Muscle of arm (tissue), 12 donors: ENCODE data around the gene NR1I2. TPM values are rescaled to one million over a fixed set of nuclear protein-coding genes. Genes with fewer than 3 reads are reported as not detected.

Experiments used
- DNase-seq: peaks from one replicate; pipeline ENCODE4 v3.0.0-alpha.2; 2013
- polyA plus RNA-seq, 12 donors: library from polyadenylated mRNA; unstranded; fragments of 120-200 nt; gene quantifications; one replicate each; pipeline ENCODE4 v1.2.1, GENCODE V29; 2013; ENCODE audit not compliant: insufficient read length in 12 of 12

NR1I2 gene
- polyA plus RNA-seq, 12 donors = 0.11 to 25.0 (median 0.33) TPM; not detected in 1

DNA sequence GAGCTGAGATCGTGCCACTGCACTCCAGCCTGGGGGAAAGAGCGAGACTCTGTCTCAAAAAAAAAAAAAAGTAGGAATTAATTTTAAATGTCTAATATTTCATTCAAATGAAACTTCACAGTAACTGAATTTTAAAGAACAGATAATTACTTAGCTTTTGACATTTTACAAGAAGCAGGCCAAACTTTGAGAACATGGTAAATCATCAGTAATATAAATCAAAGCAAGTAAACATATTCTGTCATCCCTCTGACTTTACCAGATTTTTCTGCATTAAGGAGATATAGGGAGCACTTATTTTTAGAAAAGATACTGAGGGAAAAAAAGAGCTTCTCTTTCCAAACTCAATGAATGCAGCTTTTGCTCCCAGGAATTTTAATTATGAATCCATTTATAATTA, 37.0 kb downstream of the NR1I2 start:
- DNase-seq = no peak

- DNase-seq = no peak
These were observed 37.9 kb downstream of the NR1I2 start for GRCh38 chr3:119819806-119820205.

DNA sequence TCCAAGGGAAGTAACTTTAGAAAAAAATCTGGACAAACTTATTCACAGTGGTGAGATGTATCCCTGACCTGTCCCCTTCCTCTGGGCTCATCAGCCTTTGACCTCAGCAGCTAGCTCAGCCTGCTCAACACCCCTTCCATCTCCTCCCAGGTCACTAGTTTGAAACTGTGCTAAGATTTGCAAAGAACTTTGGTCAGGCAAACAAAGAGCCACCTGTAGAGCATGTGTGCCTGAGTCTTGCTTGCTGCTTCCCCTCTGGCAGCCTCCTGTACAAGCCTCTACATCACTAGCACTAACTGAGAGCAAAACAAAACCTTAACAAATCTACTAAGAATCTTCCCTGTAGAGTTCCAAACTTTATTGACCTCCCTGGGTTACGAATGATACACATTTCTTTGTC, 43.9 kb downstream of the NR1I2 start:
- no peak for DNase-seq

GRCh38 chr3:119826711-119827608, 45.1 kb downstream of the NR1I2 start:
- no peak for DNase-seq

- DNase-seq = no peak
These were observed 47.5 kb downstream of the NR1I2 start for GRCh38 chr3:119829420-119829819.

GRCh38 chr3:119831022-119831421, 49.1 kb downstream of the NR1I2 start:
- no peak for DNase-seq

GRCh38 chr3:119831941-119832371, 50.1 kb downstream of the NR1I2 start:
- DNase-seq = no peak

DNA sequence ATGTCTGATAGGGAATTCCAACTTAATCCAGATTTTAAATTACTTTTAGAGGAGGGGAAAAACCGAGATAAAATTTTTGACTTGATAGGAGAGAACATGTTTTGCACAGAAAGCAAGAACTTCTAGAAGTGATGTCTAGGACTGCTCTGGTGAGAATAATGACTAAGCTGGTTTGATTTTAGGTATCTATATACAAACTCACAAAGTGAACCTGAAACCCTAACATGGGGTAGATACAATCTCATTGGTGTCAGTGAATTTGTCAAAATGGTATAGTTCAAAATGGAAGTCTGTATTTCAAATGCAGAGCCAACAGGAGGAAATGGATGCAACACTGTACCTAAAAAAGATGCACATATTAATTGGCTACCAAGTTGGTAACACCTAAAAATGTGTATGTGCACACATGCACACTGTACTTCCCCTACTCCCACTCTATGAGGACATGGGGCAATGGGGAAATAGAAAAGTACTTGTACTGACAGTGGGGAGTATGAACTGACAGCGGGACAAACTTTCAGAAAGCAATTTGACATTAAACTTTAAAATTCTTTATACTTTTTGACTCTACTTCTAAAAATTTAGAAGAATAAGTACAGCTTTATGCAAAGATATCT, 53.0 kb downstream of the NR1I2 start:
- no peak for DNase-seq

GRCh38 chr3:119835556-119835955, 53.7 kb downstream of the NR1I2 start:
- DNase-seq = no peak

- DNase-seq = no peak
These were observed 60.0 kb downstream of the NR1I2 start for GRCh38 chr3:119841808-119842471.

DNA sequence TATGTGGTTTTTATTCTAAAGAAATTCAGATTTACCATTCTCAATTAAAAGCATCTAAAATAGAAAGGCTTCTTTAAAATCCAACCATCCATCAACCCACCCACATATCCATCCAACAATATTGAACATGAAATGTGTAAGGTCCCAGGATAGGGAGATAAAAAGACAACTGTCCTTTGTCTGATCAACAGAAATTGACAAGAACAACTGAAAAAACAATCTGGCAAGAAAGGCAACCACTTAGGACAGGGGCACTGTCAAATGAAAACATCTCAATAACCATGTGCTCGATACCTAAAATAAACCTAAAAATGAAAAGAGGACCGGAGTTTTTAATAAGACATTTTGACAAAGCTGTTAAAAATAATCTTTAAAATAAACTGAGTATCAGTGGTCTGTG, 67.2 kb downstream of the NR1I2 start:
- no peak for DNase-seq

DNA sequence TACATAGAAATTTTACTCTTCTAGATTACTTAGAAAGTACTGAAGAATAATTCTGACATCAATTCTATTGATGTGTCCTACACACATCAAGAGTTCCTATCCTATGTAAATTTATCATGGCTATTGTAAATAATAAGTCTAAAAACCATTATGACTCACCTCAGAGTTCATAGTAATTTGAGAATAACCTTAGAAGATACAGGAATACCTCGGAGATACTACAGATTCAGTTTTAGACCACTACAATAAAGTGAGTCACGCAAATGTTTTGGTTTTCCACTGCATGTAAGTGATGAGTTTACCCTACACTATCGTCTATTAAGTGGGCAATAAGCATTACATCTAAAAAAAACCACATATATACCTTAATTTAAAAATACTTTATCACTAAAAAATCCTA, 74.8 kb downstream of the NR1I2 start:
- DNase-seq = no peak

DNA sequence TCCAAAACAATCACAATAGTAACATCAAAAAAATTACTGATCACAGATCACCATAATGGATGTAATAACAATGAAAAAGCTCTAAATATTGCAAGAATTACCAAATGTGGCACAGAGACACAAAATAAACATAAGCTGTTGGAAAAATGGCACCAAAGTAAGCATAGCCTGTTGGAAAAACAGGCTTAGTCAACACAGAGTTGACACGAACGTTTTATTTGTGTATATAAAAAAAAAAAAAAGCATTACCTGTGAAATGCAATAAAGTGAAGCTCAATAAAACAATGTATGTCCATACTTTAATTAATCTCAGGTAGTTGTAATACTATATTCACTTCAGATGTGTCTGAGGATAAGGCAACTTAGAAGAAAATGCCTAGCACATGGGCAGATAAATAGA, 77.1 kb downstream of the NR1I2 start:
- DNase-seq = no peak

- DNase-seq = no peak
These were observed 77.8 kb downstream of the NR1I2 start for GRCh38 chr3:119859728-119860127.

GRCh38 chr3:119861681-119862080, 79.8 kb downstream of the NR1I2 start:
- no peak for DNase-seq

DNA sequence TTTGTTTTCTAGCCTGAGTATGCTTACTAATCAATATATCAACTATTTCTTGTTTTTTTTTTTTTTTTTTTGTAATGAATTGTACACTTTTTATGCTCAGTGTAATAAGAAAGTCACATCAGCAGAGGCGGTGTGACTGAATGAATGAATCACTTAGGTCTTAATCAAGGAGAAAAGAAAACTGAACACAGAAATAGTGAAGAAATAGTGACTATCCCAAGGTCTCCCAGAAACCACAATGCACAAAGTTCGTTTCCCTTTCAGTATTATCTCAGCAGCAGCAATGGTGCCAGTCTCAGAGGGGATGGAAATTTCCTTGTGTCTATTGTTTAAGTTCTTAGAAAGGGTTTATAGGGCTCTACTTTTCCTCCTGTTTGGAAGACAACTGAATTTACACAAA, 80.7 kb downstream of the NR1I2 start:
- DNase-seq = no peak

DNA sequence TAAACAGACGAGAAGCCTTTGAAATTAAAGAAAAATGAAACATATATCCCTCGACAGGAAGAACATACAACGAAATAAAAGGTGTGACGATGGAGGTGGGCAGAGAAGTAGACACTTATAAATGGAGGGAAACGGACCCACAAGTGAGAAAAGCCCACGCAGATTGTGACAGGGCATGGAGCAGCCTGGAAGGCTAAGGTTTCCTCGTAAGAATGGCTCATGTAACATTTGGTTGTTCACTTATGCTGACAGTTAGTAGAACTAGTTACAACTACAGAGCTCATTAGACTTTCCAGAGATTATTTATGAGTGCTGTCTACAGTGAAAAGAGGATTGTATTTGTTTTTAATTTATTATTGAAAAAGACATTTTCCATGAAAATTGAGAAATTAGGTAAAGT, 82.6 kb downstream of the NR1I2 start:
- no peak for DNase-seq

Other genes starting within 250 kb of the NR1I2 start
- under 1 TPM in 9 of 12 donors, not detected in 3; 0.13 to 0.57 (median 0.39) TPM for gene CD80, start 222.5 kb upstream of the NR1I2 start, polyA plus RNA-seq
- 10 to 100 TPM in 2 of 12 donors, 1 to 10 TPM in 9, not detected in 1; 5.5 to 10.6 (median 8.5) TPM for gene ADPRH, start 202.6 kb upstream of the NR1I2 start, polyA plus RNA-seq
- 1 to 10 TPM in 1 of 12 donors, under 1 TPM in 7, not detected in 4; 0.12 to 1.2 (median 0.21) TPM for gene PLA1A, start 184.2 kb upstream of the NR1I2 start, polyA plus RNA-seq
- gene POPDC2, start 121.5 kb upstream of the NR1I2 start, polyA plus RNA-seq = 10 to 100 TPM in 10 of 12 donors, 1 to 10 TPM in 1, not detected in 1; 6.8 to 45.5 (median 20.4) TPM
- 10 to 100 TPM in 11 of 12 donors, not detected in 1; 48.1 to 88.7 (median 68.1) TPM for gene COX17, start 104.7 kb upstream of the NR1I2 start, polyA plus RNA-seq
- gene CFAP91, start 79.1 kb upstream of the NR1I2 start, polyA plus RNA-seq = 1 to 10 TPM in 2 of 12 donors, under 1 TPM in 8, not detected in 2; 0.17 to 1.8 (median 0.62) TPM